Astrocyte (in vitro differentiated cells and primary cell): ENCODE data around the gene GMDS. TPM values are rescaled to one million over a fixed set of nuclear protein-coding genes. Genes with fewer than 3 reads are reported as not detected.

Experiments used
- DNase-seq: peaks from one replicate; pipeline ENCODE4 v3.0.0-alpha.2; 2010; ENCODE audit warnings: low read depth
- FAIRE-seq: peaks from 2 replicates; lab custom pipeline; 2011; peaks lifted over from hg19 to GRCh38; lab: Jason Lieb, UNC
- H2AFZ ChIP-seq: 2 replicates; pipeline ENCODE4 v1.6.0; 2012; ENCODE audit warnings: low read depth, low read length, inconsistent platforms
- H3K27ac ChIP-seq: 2 replicates; pipeline ENCODE4 v1.5.1; 2011; ENCODE audit warnings: low read depth, low read length, inconsistent platforms
- H3K27me3 ChIP-seq: 2 replicates; pipeline ENCODE4 v1.6.0; 2011; ENCODE audit warnings: low read length, inconsistent platforms; ENCODE audit not compliant: insufficient read depth
- H3K36me3 ChIP-seq: 2 replicates; pipeline ENCODE4 v1.5.1; 2011; ENCODE audit warnings: low read length, inconsistent platforms; ENCODE audit not compliant: insufficient read depth
- H3K4me1 ChIP-seq: 2 replicates; pipeline ENCODE4 v1.5.1; 2011; ENCODE audit warnings: low read length, inconsistent platforms; ENCODE audit not compliant: insufficient read depth
- H3K4me2 ChIP-seq: 2 replicates; pipeline ENCODE4 v1.6.0; 2012; ENCODE audit warnings: low read length, inconsistent platforms
- H3K4me3 ChIP-seq: 2 replicates; pipeline ENCODE4 v1.5.1; 2011; ENCODE audit warnings: low read depth, mild to moderate bottlenecking, low read length, inconsistent platforms; ENCODE audit not compliant: insufficient read depth
- H3K79me2 ChIP-seq: 2 replicates; pipeline ENCODE4 v1.6.0; 2012; ENCODE audit warnings: mild to moderate bottlenecking, low read length, inconsistent platforms; ENCODE audit not compliant: insufficient read depth
- H3K9ac ChIP-seq: 2 replicates; pipeline ENCODE4 v1.6.0; 2012; ENCODE audit warnings: mild to moderate bottlenecking, low read length, inconsistent platforms
- H3K9me3 ChIP-seq: 2 replicates; pipeline ENCODE4 v1.5.1; 2012; ENCODE audit warnings: low read depth, mild to moderate bottlenecking, low read length, inconsistent platforms; ENCODE audit not compliant: insufficient read depth
- H4K20me1 ChIP-seq: 2 replicates; pipeline ENCODE4 v1.6.0; 2012; ENCODE audit warnings: low read length, inconsistent platforms; ENCODE audit not compliant: insufficient read depth
- H3K27ac Mint-ChIP-seq: one replicate; pipeline ENCODE4 v1.8.0; 2021; ENCODE audit warnings: mild to moderate bottlenecking, mixed read lengths; ENCODE audit not compliant: unreplicated experiment
- H3K27me3 Mint-ChIP-seq: one replicate; pipeline ENCODE4 v1.8.0; 2021; ENCODE audit warnings: low read depth, mixed read lengths; ENCODE audit not compliant: unreplicated experiment
- H3K36me3 Mint-ChIP-seq: one replicate; pipeline ENCODE4 v1.8.0; 2021; ENCODE audit warnings: low read depth, mixed read lengths; ENCODE audit not compliant: unreplicated experiment
- H3K4me1 Mint-ChIP-seq: one replicate; pipeline ENCODE4 v1.8.0; 2021; ENCODE audit warnings: low read depth, mixed read lengths; ENCODE audit not compliant: unreplicated experiment
- H3K4me3 Mint-ChIP-seq: one replicate; pipeline ENCODE4 v1.8.0; 2021; ENCODE audit warnings: mild to moderate bottlenecking, moderate library complexity, mixed read lengths; ENCODE audit not compliant: unreplicated experiment
- H3K9me3 Mint-ChIP-seq: one replicate; pipeline ENCODE4 v1.8.0; 2021; ENCODE audit warnings: mild to moderate bottlenecking, mixed read lengths; ENCODE audit not compliant: unreplicated experiment
- EZH2 ChIP-seq: IDR thresholded peaks from 2 replicates; pipeline ENCODE4 v1.6.1; 2012; ENCODE audit warnings: mild to moderate bottlenecking, low read length, inconsistent platforms; ENCODE audit not compliant: insufficient read depth
- total RNA-seq: library from RNA; stranded (reverse); gene quantifications from 2 replicates; pipeline ENCODE4 v1.2.1, GENCODE V29; 2021
- TF ChIP-seq, protein P1 (sequence below): IDR thresholded peaks from 2 replicates; pipeline ENCODE4 v1.5.1; 2011; ENCODE audit warnings: low read depth, mild to moderate bottlenecking, inconsistent platforms, low read length, moderate library complexity; ENCODE audit not compliant: insufficient read depth

The GMDS gene
- total RNA-seq, 1 donor from 2014 or later: 9.4 TPM

GRCh38 chr6:2004888-2005287 is 240.5 kb downstream of the GMDS start:
- Mint-ChIP-seq H3K4me3 (no peak overlapping the region), H3K36me3 (peaks cover 2% of the 10 kb centered on the region), H3K27ac (no peak overlapping the region), H3K27me3 (no peaks in the 10 kb centered on the region), H3K9me3 (peaks cover 6% of the 10 kb centered on the region), H3K4me1 (no peaks in the 10 kb centered on the region)
- H3K27me3 ChIP-seq: no peaks in the 10 kb centered on the region
- no peaks in the 10 kb centered on the region for H3K36me3 ChIP-seq
- no peak overlapping the region for H3K9ac ChIP-seq
- FAIRE-seq: no peak
- DNase-seq: no peak
- no peak for TF ChIP-seq EZH2
- TF ChIP-seq, protein P1, sequence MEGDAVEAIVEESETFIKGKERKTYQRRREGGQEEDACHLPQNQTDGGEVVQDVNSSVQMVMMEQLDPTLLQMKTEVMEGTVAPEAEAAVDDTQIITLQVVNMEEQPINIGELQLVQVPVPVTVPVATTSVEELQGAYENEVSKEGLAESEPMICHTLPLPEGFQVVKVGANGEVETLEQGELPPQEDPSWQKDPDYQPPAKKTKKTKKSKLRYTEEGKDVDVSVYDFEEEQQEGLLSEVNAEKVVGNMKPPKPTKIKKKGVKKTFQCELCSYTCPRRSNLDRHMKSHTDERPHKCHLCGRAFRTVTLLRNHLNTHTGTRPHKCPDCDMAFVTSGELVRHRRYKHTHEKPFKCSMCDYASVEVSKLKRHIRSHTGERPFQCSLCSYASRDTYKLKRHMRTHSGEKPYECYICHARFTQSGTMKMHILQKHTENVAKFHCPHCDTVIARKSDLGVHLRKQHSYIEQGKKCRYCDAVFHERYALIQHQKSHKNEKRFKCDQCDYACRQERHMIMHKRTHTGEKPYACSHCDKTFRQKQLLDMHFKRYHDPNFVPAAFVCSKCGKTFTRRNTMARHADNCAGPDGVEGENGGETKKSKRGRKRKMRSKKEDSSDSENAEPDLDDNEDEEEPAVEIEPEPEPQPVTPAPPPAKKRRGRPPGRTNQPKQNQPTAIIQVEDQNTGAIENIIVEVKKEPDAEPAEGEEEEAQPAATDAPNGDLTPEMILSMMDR: no peak
- H3K4me1 ChIP-seq: no peaks in the 10 kb centered on the region
- no peak overlapping the region for H2AFZ ChIP-seq
- H4K20me1 ChIP-seq: no peaks in the 10 kb centered on the region
- H3K4me2 ChIP-seq: no peak overlapping the region
- H3K9me3 ChIP-seq: no peaks in the 10 kb centered on the region
- H3K4me3 ChIP-seq: no peak overlapping the region
- no peak overlapping the region for H3K27ac ChIP-seq
- H3K79me2 ChIP-seq: no peaks in the 10 kb centered on the region

DNA sequence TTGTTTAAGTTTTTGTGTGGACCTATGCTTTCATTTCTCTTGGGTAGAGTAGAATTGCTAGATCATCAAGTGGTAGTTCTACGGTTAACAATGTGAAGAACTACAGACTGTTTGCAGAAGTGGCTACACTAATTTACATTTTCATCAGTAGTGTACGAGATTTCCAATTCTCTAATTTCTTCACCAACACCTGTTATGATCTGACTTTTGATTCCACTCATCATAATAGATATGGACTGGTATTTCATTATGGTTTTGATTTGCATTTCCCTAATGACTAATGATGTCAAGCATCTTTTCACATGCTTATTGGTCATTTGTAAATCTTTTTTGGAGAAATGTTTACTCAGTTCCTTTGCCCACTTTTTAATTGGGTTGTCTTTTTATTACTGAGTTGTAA is 244.4 kb downstream of the GMDS start:
- no peaks in the 10 kb centered on the region for H3K4me1 ChIP-seq
- H3K4me2 ChIP-seq: no peak overlapping the region
- no peaks in the 10 kb centered on the region for H3K79me2 ChIP-seq
- H3K4me3 ChIP-seq: no peak overlapping the region
- H3K4me1 Mint-ChIP-seq: no peaks in the 10 kb centered on the region
- H3K27ac Mint-ChIP-seq: no peak overlapping the region
- no peak overlapping the region for H3K27ac ChIP-seq
- H3K27me3 Mint-ChIP-seq: no peaks in the 10 kb centered on the region
- peaks cover 5% of the 10 kb centered on the region for H3K9me3 Mint-ChIP-seq
- no peaks in the 10 kb centered on the region for H4K20me1 ChIP-seq
- no peak for TF ChIP-seq EZH2
- TF ChIP-seq, protein P1: no peak
- no peak overlapping the region for H3K9ac ChIP-seq
- peaks cover 2% of the 10 kb centered on the region for H3K36me3 Mint-ChIP-seq
- H3K27me3 ChIP-seq: no peaks in the 10 kb centered on the region
- no peak overlapping the region for H3K4me3 Mint-ChIP-seq
- no peaks in the 10 kb centered on the region for H3K9me3 ChIP-seq
- no peak for DNase-seq
- H2AFZ ChIP-seq: no peak overlapping the region
- no peaks in the 10 kb centered on the region for H3K36me3 ChIP-seq
- FAIRE-seq: no peak

DNA sequence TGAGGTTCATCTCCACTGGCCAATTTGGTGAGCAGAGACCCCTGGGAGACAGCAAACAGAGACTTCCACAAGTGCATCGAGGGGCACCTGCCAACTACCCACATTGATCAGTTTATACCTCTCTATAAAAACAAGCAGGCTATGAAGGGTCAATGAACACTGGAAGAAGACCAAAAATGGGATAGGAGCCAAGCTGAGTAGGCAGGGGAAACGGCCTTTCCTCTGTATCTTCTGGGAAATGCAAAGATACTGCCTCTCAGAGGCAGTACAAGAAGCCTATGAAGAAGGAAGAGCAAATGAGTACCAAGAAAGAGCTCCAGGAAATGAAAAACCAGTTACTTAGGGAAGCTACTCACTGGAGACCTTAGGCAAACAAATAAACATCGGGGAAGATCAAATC is 247.7 kb downstream of the GMDS start:
- H3K9me3 ChIP-seq: no peaks in the 10 kb centered on the region
- H3K79me2 ChIP-seq: no peaks in the 10 kb centered on the region
- no peak for FAIRE-seq
- no peaks in the 10 kb centered on the region for H3K36me3 ChIP-seq
- H3K27ac ChIP-seq: no peak overlapping the region
- H3K9ac ChIP-seq: no peak overlapping the region
- peaks cover 6% of the 10 kb centered on the region for H3K4me1 ChIP-seq
- Mint-ChIP-seq H3K27ac (no peak overlapping the region), H3K9me3 (peaks cover 6% of the 10 kb centered on the region), H3K4me1 (peaks cover 14% of the 10 kb centered on the region), H3K36me3 (no peaks in the 10 kb centered on the region), H3K4me3 (no peak overlapping the region), H3K27me3 (no peaks in the 10 kb centered on the region)
- no peaks in the 10 kb centered on the region for H3K27me3 ChIP-seq
- TF ChIP-seq, protein P1: no peak
- TF ChIP-seq EZH2: no peak
- DNase-seq: no peak
- H2AFZ ChIP-seq: no peak overlapping the region
- no peak overlapping the region for H3K4me3 ChIP-seq
- H3K4me2 ChIP-seq: no peak overlapping the region
- no peaks in the 10 kb centered on the region for H4K20me1 ChIP-seq
